Loucy (cell line): ENCODE data around the gene RNASE12.
"Not testable (repeated sequence)": the region's sequence is repeated elsewhere in the genome, so short reads cannot be mapped to it uniquely, and the experiment has no call there.

Source experiments
- H2AFZ ChIP-seq: fragments of 200-600 bp; sonication (generic); 2 replicates; pipeline ENCODE4 v1.6.0; 2016; ENCODE audit warnings: antibody characterized with exemption, mild to moderate bottlenecking, low read length, moderate library complexity
- H3F3A ChIP-seq: fragments of 200-600 bp; 2 replicates; pipeline ENCODE4 v1.6.0; 2016; ENCODE audit warnings: antibody characterized with exemption, low read depth, mild to moderate bottlenecking
- H3K27me3 ChIP-seq: fragments of 200-600 bp; sonication (generic); 2 replicates; pipeline ENCODE4 v1.6.1; 2014; ENCODE audit warnings: low read length, mild to moderate bottlenecking; ENCODE audit not compliant: insufficient read depth, poor library complexity, severe bottlenecking
- H3K36me3 ChIP-seq: fragments of 200-600 bp; sonication (generic); 2 replicates; pipeline ENCODE4 v1.6.1; 2016; ENCODE audit warnings: low read length; ENCODE audit not compliant: insufficient read depth
- H3K4me1 ChIP-seq: fragments of 200-600 bp; sonication (generic); 2 replicates; pipeline ENCODE4 v1.5.1; 2014; ENCODE audit warnings: low read length, mild to moderate bottlenecking; ENCODE audit not compliant: insufficient read depth, poor library complexity, severe bottlenecking
- H3K4me2 ChIP-seq: fragments of 200-600 bp; sonication (generic); 2 replicates; pipeline ENCODE4 v1.6.0; 2014; ENCODE audit warnings: antibody characterized with exemption, low read length, low read depth, mild to moderate bottlenecking; ENCODE audit not compliant: poor library complexity, severe bottlenecking
- H3K4me3 ChIP-seq: fragments of 200-600 bp; sonication (generic); 2 replicates; pipeline ENCODE4 v1.5.1; 2014; ENCODE audit warnings: low read length, mild to moderate bottlenecking, mixed read lengths; ENCODE audit not compliant: poor library complexity, severe bottlenecking
- H3K79me2 ChIP-seq: fragments of 200-600 bp; sonication (generic); 2 replicates; pipeline ENCODE4 v1.6.1; 2014; ENCODE audit warnings: low read length; ENCODE audit not compliant: insufficient read depth
- H3K9ac ChIP-seq: fragments of 200-600 bp; sonication (generic); 2 replicates; pipeline ENCODE4 v1.6.0; 2014; ENCODE audit warnings: mild to moderate bottlenecking, low read depth, low read length, moderate library complexity; ENCODE audit not compliant: poor library complexity, severe bottlenecking
- H3K9me2 ChIP-seq: fragments of 200-600 bp; sonication (generic); replicated peaks from 2 replicates; pipeline ENCODE4 v1.6.1; 2016; ENCODE audit warnings: low read depth, low read length, mixed read lengths
- H3K9me3 ChIP-seq: fragments of 200-600 bp; sonication (generic); 2 replicates; pipeline ENCODE4 v1.6.1; 2014; ENCODE audit warnings: mild to moderate bottlenecking, antibody characterized with exemption, low read length, low read depth; ENCODE audit not compliant: insufficient read depth
- H4K20me1 ChIP-seq: fragments of 200-600 bp; sonication (generic); 2 replicates; pipeline ENCODE4 v1.6.0; 2014; ENCODE audit warnings: antibody characterized with exemption, low read length, mild to moderate bottlenecking; ENCODE audit not compliant: insufficient read depth, poor library complexity, severe bottlenecking
- EZH2phosphoT487 ChIP-seq: fragments of 200-600 bp; IDR thresholded peaks from 2 replicates; pipeline ENCODE4 v1.6.1; 2018; ENCODE audit warnings: antibody characterized with exemption, mild to moderate bottlenecking, moderate library complexity, borderline replicate concordance
- TF ChIP-seq, protein P1 (sequence below): fragments of 200-600 bp; sonication (generic); conservative IDR thresholded peaks from 2 replicates; pipeline ENCODE4 v1.5.1; 2014; ENCODE audit warnings: mild to moderate bottlenecking, antibody characterized with exemption, low read length

The RNASE12 gene

DNA sequence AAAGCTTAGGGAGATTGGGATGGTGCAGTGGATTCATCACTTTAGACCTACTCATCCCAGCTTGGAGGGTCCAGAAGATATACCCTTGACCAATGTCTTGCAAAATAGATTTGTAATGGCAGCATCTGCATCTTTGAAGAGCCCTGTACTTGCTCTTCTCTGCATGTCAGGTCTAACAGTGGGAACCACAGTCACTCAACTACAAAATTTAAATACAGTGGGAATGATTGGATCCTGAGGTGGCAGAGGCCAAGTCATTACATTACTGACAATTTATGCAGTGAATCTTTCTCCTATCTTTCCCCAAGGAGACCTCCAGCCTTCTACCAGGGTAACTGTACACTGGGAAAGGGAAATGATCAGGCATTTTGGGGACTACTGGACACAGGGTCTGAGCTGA lies 22.1 kb downstream of the RNASE12 start:
- no peaks in the 10 kb centered on the region for H3K79me2 ChIP-seq
- no peaks in the 10 kb centered on the region for H3K9me3 ChIP-seq
- no peak overlapping the region for H3K9ac ChIP-seq
- H4K20me1 ChIP-seq: no peaks in the 10 kb centered on the region
- H2AFZ ChIP-seq: no peak overlapping the region
- no peaks in the 10 kb centered on the region for H3K27me3 ChIP-seq
- H3K4me2 ChIP-seq: no peak overlapping the region
- H3K9me2 ChIP-seq: no peaks in the 10 kb centered on the region
- no peaks in the 10 kb centered on the region for H3K36me3 ChIP-seq
- no peaks in the 10 kb centered on the region for H3F3A ChIP-seq
- no peak overlapping the region for H3K4me3 ChIP-seq
- no peak for TF ChIP-seq EZH2phosphoT487
- TF ChIP-seq, protein P1, sequence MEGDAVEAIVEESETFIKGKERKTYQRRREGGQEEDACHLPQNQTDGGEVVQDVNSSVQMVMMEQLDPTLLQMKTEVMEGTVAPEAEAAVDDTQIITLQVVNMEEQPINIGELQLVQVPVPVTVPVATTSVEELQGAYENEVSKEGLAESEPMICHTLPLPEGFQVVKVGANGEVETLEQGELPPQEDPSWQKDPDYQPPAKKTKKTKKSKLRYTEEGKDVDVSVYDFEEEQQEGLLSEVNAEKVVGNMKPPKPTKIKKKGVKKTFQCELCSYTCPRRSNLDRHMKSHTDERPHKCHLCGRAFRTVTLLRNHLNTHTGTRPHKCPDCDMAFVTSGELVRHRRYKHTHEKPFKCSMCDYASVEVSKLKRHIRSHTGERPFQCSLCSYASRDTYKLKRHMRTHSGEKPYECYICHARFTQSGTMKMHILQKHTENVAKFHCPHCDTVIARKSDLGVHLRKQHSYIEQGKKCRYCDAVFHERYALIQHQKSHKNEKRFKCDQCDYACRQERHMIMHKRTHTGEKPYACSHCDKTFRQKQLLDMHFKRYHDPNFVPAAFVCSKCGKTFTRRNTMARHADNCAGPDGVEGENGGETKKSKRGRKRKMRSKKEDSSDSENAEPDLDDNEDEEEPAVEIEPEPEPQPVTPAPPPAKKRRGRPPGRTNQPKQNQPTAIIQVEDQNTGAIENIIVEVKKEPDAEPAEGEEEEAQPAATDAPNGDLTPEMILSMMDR: no peak
- peaks cover 6% of the 10 kb centered on the region for H3K4me1 ChIP-seq

DNA sequence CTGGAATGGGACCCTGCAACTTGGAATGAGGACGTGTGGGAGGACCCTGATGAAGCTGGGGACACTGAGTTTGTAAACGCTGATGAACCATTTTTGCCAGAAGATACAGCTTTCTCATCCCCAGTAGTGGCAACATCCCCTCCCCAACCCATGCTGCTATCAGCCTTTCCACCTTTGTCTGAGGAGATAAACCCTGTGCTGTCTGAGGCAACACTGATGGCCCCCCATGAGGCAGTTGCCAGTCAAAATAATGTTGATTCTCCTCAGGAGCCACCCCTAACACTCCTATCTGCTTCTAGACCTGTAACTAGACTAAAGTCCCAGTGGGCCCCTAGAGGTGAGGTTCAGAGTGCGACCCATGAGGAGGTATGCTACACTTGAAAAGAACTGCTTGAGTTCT lies 22.8 kb downstream of the RNASE12 start:
- no peak overlapping the region for H3K4me3 ChIP-seq
- no peak overlapping the region for H2AFZ ChIP-seq
- H3F3A ChIP-seq: no peaks in the 10 kb centered on the region
- H3K4me2 ChIP-seq: no peak overlapping the region
- no peaks in the 10 kb centered on the region for H3K79me2 ChIP-seq
- TF ChIP-seq, protein P1: no peak
- no peak for TF ChIP-seq EZH2phosphoT487
- no peaks in the 10 kb centered on the region for H3K9me3 ChIP-seq
- no peak overlapping the region for H3K9ac ChIP-seq
- H3K27me3 ChIP-seq: no peaks in the 10 kb centered on the region
- H3K4me1 ChIP-seq: peaks cover 6% of the 10 kb centered on the region
- no peaks in the 10 kb centered on the region for H3K9me2 ChIP-seq
- no peaks in the 10 kb centered on the region for H3K36me3 ChIP-seq
- no peaks in the 10 kb centered on the region for H4K20me1 ChIP-seq

DNA sequence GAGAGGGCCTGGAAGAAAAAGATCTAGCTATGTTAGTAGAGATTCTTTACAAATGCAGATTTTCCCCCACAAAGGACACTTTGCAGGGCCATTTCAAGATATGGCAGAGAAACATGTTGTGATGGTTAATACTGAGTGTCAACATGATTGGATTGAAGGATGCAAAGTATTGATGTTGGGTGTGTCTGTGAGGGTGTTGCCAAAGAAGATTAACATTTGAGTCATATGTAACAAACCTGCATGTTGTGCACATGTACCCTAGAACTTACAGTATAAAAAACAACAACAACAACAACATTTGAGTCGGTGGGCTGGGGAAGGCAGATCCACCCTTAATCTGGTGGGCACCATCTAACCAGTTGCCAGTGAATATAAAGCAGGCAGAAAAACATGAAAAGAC lies 24.0 kb downstream of the RNASE12 start:
- not testable (repeated sequence) for H3K4me1 ChIP-seq

DNA sequence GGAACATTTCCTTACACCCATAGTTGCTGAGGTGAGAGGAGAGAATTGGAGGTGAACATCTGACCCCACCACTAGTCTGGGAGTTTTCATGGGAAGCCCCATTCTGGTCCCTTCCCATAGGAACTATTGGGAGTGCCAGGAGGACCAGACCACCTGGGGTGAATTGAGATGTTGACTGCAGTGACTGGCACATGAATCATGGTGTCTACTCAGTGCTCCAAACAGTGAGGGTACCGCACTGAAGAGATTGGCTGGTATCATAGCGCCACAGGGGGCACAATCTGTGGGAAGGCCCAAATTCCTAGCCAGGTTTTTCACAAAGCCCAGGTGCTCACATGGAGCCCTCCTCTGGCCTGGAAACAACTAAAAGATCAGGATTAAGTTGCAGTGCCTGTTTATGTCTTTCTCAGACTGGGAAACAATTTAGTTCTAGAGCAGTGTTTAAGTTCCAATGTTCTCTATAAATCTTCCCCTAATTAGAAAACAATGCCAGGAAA lies 26.6 kb downstream of the RNASE12 start:
- no peak for TF ChIP-seq EZH2phosphoT487
- TF ChIP-seq, protein P1: no peak
- H3K36me3 ChIP-seq: no peaks in the 10 kb centered on the region
- no peaks in the 10 kb centered on the region for H3K9me2 ChIP-seq

More for the DNA sequence above, 24.0 kb downstream of the RNASE12 start:
- not testable (repeated sequence) for H3K36me3 ChIP-seq, H3K9ac ChIP-seq, H3F3A ChIP-seq, H3K4me2 ChIP-seq, H2AFZ ChIP-seq, H3K9me2 ChIP-seq, H3K9me3 ChIP-seq, H3K79me2 ChIP-seq, H3K4me3 ChIP-seq, H4K20me1 ChIP-seq, H3K27me3 ChIP-seq

More for the DNA sequence above, 26.6 kb downstream of the RNASE12 start:
- Histone ChIP-seq H3K4me1 (peaks cover 6% of the 10 kb centered on the region), H3F3A (no peaks in the 10 kb centered on the region), H3K9me3 (no peaks in the 10 kb centered on the region), H3K27me3 (no peaks in the 10 kb centered on the region), H2AFZ (no peak overlapping the region), H3K4me3 (no peak overlapping the region), H3K4me2 (no peak overlapping the region), H3K79me2 (no peaks in the 10 kb centered on the region), H4K20me1 (no peaks in the 10 kb centered on the region), H3K9ac (no peak overlapping the region)
